ENCODE results near the gene NKAPD1. TPM values are rescaled to one million over a fixed set of nuclear protein-coding genes. Genes with fewer than 3 reads are reported as not detected.

NKAPD1 gene
- total RNA-seq, 1 experiment from 2014 or later: 19.7 TPM

DNA sequence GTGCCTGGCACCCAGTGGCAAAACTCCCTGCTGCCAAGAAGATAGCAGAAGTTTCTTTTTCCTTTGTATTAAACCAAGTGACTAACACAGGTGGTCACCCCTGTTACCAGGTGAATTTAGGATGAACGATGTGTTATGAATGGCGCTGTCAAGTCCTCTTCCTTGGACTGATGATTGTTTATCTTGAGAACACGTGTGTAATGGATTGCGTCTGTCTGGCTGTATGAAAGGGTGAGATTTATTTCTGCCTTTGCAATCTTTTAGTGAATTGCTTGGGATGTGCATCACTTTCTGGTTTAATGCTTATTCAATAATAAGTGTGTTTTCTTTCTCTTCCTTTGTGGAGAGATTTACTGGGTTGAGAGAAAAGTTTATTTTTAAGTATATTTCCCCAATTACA lies 49.0 kb downstream of the NKAPD1 start:
- ChIA-PET POLR2A (no interaction called here), CTCF (interaction anchor here (1.4 kb wide), 1 partner anchor 157 kb away, joined by 4 read pairs; no protein-coding TSS in a partner anchor)
- Histone ChIP-seq H3K36me3 (ENCODE audit: control insufficient read depth, insufficient read depth, low read length) (no peaks in the 10 kb centered on the region), H3K27ac (ENCODE audit: low read length) (no peak overlapping the region), H3K9me3 (ENCODE audit: control insufficient read depth, insufficient read depth, low read depth, low read length) (no peaks in the 10 kb centered on the region), H3K27me3 (ENCODE audit: control insufficient read depth, insufficient read depth, low read length) (no peaks in the 10 kb centered on the region), H3K4me1 (ENCODE audit: control insufficient read depth, insufficient read depth, low read length) (peaks cover 12% of the 10 kb centered on the region), H3K4me3 (ENCODE audit: low read depth in 2 of 2, low read length in 2 of 2) (no peak overlapping the region)
- TF ChIP-seq POLR2AphosphoS5 (IDR thresholded peaks at IDR 0.05; ENCODE audit: low read depth, low read length) (no peak), TCF7L2 (IDR thresholded peaks at IDR 0.05; ENCODE audit: low read depth, low read length) (no peak), SIN3A (IDR thresholded peaks at IDR 0.05; ENCODE audit: borderline replicate concordance, insufficient read depth, low read depth, low read length) (no peak)
- TF ChIP-seq, protein P1, sequence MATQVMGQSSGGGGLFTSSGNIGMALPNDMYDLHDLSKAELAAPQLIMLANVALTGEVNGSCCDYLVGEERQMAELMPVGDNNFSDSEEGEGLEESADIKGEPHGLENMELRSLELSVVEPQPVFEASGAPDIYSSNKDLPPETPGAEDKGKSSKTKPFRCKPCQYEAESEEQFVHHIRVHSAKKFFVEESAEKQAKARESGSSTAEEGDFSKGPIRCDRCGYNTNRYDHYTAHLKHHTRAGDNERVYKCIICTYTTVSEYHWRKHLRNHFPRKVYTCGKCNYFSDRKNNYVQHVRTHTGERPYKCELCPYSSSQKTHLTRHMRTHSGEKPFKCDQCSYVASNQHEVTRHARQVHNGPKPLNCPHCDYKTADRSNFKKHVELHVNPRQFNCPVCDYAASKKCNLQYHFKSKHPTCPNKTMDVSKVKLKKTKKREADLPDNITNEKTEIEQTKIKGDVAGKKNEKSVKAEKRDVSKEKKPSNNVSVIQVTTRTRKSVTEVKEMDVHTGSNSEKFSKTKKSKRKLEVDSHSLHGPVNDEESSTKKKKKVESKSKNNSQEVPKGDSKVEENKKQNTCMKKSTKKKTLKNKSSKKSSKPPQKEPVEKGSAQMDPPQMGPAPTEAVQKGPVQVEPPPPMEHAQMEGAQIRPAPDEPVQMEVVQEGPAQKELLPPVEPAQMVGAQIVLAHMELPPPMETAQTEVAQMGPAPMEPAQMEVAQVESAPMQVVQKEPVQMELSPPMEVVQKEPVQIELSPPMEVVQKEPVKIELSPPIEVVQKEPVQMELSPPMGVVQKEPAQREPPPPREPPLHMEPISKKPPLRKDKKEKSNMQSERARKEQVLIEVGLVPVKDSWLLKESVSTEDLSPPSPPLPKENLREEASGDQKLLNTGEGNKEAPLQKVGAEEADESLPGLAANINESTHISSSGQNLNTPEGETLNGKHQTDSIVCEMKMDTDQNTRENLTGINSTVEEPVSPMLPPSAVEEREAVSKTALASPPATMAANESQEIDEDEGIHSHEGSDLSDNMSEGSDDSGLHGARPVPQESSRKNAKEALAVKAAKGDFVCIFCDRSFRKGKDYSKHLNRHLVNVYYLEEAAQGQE (IDR thresholded peaks at IDR 0.05; ENCODE audit: insufficient read depth in 1 of 2, low read depth in 2 of 2, low read length in 1 of 2): no peak
- TF ChIP-seq, protein P2, sequence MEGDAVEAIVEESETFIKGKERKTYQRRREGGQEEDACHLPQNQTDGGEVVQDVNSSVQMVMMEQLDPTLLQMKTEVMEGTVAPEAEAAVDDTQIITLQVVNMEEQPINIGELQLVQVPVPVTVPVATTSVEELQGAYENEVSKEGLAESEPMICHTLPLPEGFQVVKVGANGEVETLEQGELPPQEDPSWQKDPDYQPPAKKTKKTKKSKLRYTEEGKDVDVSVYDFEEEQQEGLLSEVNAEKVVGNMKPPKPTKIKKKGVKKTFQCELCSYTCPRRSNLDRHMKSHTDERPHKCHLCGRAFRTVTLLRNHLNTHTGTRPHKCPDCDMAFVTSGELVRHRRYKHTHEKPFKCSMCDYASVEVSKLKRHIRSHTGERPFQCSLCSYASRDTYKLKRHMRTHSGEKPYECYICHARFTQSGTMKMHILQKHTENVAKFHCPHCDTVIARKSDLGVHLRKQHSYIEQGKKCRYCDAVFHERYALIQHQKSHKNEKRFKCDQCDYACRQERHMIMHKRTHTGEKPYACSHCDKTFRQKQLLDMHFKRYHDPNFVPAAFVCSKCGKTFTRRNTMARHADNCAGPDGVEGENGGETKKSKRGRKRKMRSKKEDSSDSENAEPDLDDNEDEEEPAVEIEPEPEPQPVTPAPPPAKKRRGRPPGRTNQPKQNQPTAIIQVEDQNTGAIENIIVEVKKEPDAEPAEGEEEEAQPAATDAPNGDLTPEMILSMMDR (IDR thresholded peaks at IDR 0.05): no peak
- ATAC-seq (no peak), DNase-seq (ENCODE audit: low read depth, low spot score) (no peak)
- intact Hi-C loops (cut with micrococcal nuclease; ENCODE audit: unreplicated experiment) (no loop called here), in situ Hi-C loops (cut with HindIII; ENCODE audit: low pct_unique_long_range_greater_than_20kb, low sequenced_read_pairs) (no loop called here)
- no TSS peak for BruUV-seq (replicated peaks)

DNA sequence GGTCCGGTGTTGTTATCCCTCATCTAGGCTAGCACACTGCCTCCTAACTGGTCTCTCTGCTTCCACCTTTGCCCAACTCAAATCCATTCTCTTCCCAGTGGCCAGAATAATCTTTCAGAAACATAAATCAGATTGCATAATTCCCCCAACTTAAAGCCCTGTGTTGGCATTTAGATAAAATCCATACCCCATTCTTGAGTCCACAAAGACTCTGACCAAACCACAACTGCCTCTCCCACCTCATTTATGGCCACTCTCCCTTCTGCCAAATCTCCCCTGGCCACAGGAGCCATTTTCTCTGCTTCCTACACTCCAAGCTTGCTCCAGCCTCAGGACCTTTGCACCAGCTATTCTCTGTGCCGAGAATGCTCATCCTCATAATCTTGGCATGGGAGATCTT lies 53.0 kb downstream of the NKAPD1 start:
- Histone ChIP-seq H3K4me1 (ENCODE audit: control insufficient read depth, insufficient read depth, low read length) (no peaks in the 10 kb centered on the region), H3K9me3 (ENCODE audit: control insufficient read depth, insufficient read depth, low read depth, low read length) (no peaks in the 10 kb centered on the region), H3K36me3 (ENCODE audit: control insufficient read depth, insufficient read depth, low read length) (no peaks in the 10 kb centered on the region), H3K27me3 (ENCODE audit: control insufficient read depth, insufficient read depth, low read length) (no peaks in the 10 kb centered on the region), H3K27ac (ENCODE audit: low read length) (no peak overlapping the region), H3K4me3 (ENCODE audit: low read depth in 2 of 2, low read length in 2 of 2) (no peak overlapping the region)
- CTCF ChIA-PET: no interaction called here
- ATAC-seq: no peak
- TF ChIP-seq, protein P1 (IDR thresholded peaks at IDR 0.05; ENCODE audit: insufficient read depth in 1 of 2, low read depth in 2 of 2, low read length in 1 of 2): no peak
- TF ChIP-seq POLR2AphosphoS5 (IDR thresholded peaks at IDR 0.05; ENCODE audit: low read depth, low read length): no peak
- TF ChIP-seq, protein P2 (IDR thresholded peaks at IDR 0.05): no peak
- no peak for TF ChIP-seq TCF7L2 (IDR thresholded peaks at IDR 0.05; ENCODE audit: low read depth, low read length)
- TF ChIP-seq SIN3A (IDR thresholded peaks at IDR 0.05; ENCODE audit: borderline replicate concordance, insufficient read depth, low read depth, low read length): no peak
- in situ Hi-C loops (cut with HindIII; ENCODE audit: low pct_unique_long_range_greater_than_20kb, low sequenced_read_pairs) (no loop called here), intact Hi-C loops (cut with micrococcal nuclease; ENCODE audit: unreplicated experiment) (no loop called here)
- no TSS peak for BruUV-seq (replicated peaks)
- DNase-seq (ENCODE audit: low read depth, low spot score): no peak
- POLR2A ChIA-PET: no interaction called here

All from Panc1 (cell line).